H1 (cell line): Measurements from ENCODE around the gene CIRBP. TPM values are rescaled to one million over a fixed set of nuclear protein-coding genes. Genes with fewer than 3 reads are reported as not detected.

ENCODE experiments used
- CTCF ChIA-PET: fragments of 300-600 bp; sonication (Branson Sonifier 250); formaldehyde crosslinking; loops from one replicate; lab custom pipeline; 2021; ENCODE audit not compliant: partially characterized antibody; lab: Charles Lee
- POLR2A ChIA-PET: fragments of 300-600 bp; sonication (Branson Sonifier 250); formaldehyde crosslinking; loops from one replicate; lab custom pipeline; 2021; ENCODE audit warnings: inconsistent platforms; ENCODE audit not compliant: partially characterized antibody; lab: Charles Lee
- DNase-seq, 2 experiments: peaks; one replicate each; pipeline versions ENCODE4 v3.0.0 to v3.0.0-alpha.2; 2010 to 2022; ENCODE audit warnings: low spot score in 2 of 2, low read depth in 1 of 2, mixed read lengths in 1 of 2
- FAIRE-seq: peaks from 2 replicates; lab custom pipeline; 2011; peaks lifted over from hg19 to GRCh38; lab: Jason Lieb, UNC
- H2AFZ ChIP-seq: 2 replicates; pipeline ENCODE4 v1.8.1; 2012; ENCODE audit warnings: low read length, inconsistent platforms
- H2AK5ac ChIP-seq: 2 replicates; pipeline ENCODE4 v1.6.1; 2013; ENCODE audit warnings: low read depth, low read length
- H2BK120ac ChIP-seq: replicated peaks from 2 replicates; pipeline ENCODE3; 2013; ENCODE audit warnings: low read depth, low read length, inconsistent platforms
- H2BK12ac ChIP-seq: 2 replicates; pipeline ENCODE4 v1.6.1; 2013; ENCODE audit warnings: low read depth, low read length
- H2BK15ac ChIP-seq: 2 replicates; pipeline ENCODE4 v1.6.1; 2013; ENCODE audit warnings: low read length
- H2BK20ac ChIP-seq: 2 replicates; pipeline ENCODE4 v1.6.1; 2013; ENCODE audit warnings: low read length
- H2BK5ac ChIP-seq: 2 replicates; pipeline ENCODE4 v1.6.1; 2013; ENCODE audit warnings: low read depth, low read length
- H3K14ac ChIP-seq: 2 replicates; pipeline ENCODE4 v1.6.1; 2013; ENCODE audit warnings: inconsistent platforms; ENCODE audit not compliant: insufficient read length
- H3K18ac ChIP-seq: 2 replicates; pipeline ENCODE4 v1.6.1; 2013; ENCODE audit warnings: low read length; ENCODE audit errors: extremely low read depth
- H3K23ac ChIP-seq: 2 replicates; pipeline ENCODE4 v1.6.1; 2013; ENCODE audit warnings: inconsistent platforms; ENCODE audit not compliant: insufficient read length
- H3K23me2 ChIP-seq: 2 replicates; pipeline ENCODE4 v1.6.1; 2013; ENCODE audit warnings: low read depth, low read length
- H3K27ac ChIP-seq: 2 replicates; pipeline ENCODE4 v1.6.1; 2011; ENCODE audit warnings: low read depth, low read length, inconsistent platforms
- H3K27me3 ChIP-seq, 4 experiments: replicated peaks in 1 of 4; 1 replicate in 1 of 4; 2 replicates in 3 of 4; pipeline versions ENCODE4 v1.6.1 to v1.8.1; 2011 to 2013; ENCODE audit warnings: low read length in 3 of 4, mild to moderate bottlenecking in 3 of 4, inconsistent platforms in 2 of 4, mixed read lengths in 2 of 4, moderate library complexity in 1 of 4; ENCODE audit not compliant: control insufficient read depth in 3 of 4, insufficient read depth in 3 of 4; ENCODE audit errors: extremely low read depth in 1 of 4
- H3K36me3 ChIP-seq, 4 experiments: 2 replicates each; pipeline versions ENCODE4 v1.6.1 to v1.8.1; 2011 to 2013; ENCODE audit warnings: mild to moderate bottlenecking in 4 of 4, low read length in 3 of 4, moderate library complexity in 2 of 4, control low read depth in 1 of 4, inconsistent platforms in 1 of 4; ENCODE audit not compliant: insufficient read depth in 4 of 4, control insufficient read depth in 2 of 4
- H3K4ac ChIP-seq: replicated peaks from 2 replicates; pipeline ENCODE3; 2013; ENCODE audit warnings: low read length, low read depth, mixed read lengths, inconsistent platforms; ENCODE audit not compliant: insufficient read length
- H3K4me1 ChIP-seq, 4 experiments: replicated peaks in 1 of 4; 1 replicate in 1 of 4; 2 replicates in 3 of 4; pipeline versions ENCODE4 v1.6.1 to v1.8.1; 2011 to 2013; ENCODE audit warnings: low read length in 3 of 4, inconsistent platforms in 2 of 4, mixed read lengths in 1 of 4; ENCODE audit not compliant: insufficient read depth in 4 of 4, control insufficient read depth in 3 of 4
- H3K4me2 ChIP-seq, 2 experiments: 2 replicates each; pipeline versions ENCODE4 v1.6.1 to v1.8.1; 2011 to 2013; ENCODE audit warnings: low read depth in 2 of 2, low read length in 2 of 2, control low read depth in 1 of 2, inconsistent platforms in 1 of 2, mild to moderate bottlenecking in 1 of 2; ENCODE audit not compliant: insufficient read depth in 1 of 2
- H3K4me3 ChIP-seq, 4 experiments: fragments of 200-600, 300-600 bp in 1 of 4; sonication (generic), shearing (Covaris generic), sonication (Bioruptor Twin) in 1 of 4; 2 replicates each; pipeline versions ENCODE4 v1.5.1 to v1.8.1; 2011 to 2016; ENCODE audit warnings: low read length in 4 of 4, low read depth in 3 of 4, control low read depth in 2 of 4, inconsistent platforms in 2 of 4, mild to moderate bottlenecking in 2 of 4, mixed read lengths in 1 of 4, moderate library complexity in 1 of 4; ENCODE audit not compliant: insufficient read depth in 2 of 4; ENCODE audit errors: extremely low read depth in 1 of 4
- H3K56ac ChIP-seq: replicated peaks from 2 replicates; pipeline ENCODE3; 2013; ENCODE audit warnings: low read depth, mild to moderate bottlenecking, mixed read lengths, low read length, inconsistent platforms; ENCODE audit not compliant: insufficient read length
- H3K79me1 ChIP-seq: 2 replicates; pipeline ENCODE4 v1.6.1; 2013; ENCODE audit warnings: low read depth, low read length, control low read depth
- H3K79me2 ChIP-seq, 2 experiments: 2 replicates each; pipeline versions ENCODE4 v1.6.1 to v1.8.1; 2012 to 2013; ENCODE audit warnings: low read length in 2 of 2, mild to moderate bottlenecking in 2 of 2, inconsistent platforms in 1 of 2; ENCODE audit not compliant: insufficient read depth in 2 of 2, control insufficient read depth in 1 of 2
- H3K9ac ChIP-seq, 4 experiments: replicated peaks in 1 of 4; 1 replicate in 1 of 4; 2 replicates in 3 of 4; pipeline versions ENCODE4 v1.6.1 to v1.8.1; 2011 to 2013; ENCODE audit warnings: low read depth in 3 of 4, low read length in 3 of 4, control low read depth in 2 of 4, mild to moderate bottlenecking in 2 of 4, moderate library complexity in 2 of 4, inconsistent platforms in 1 of 4; ENCODE audit errors: extremely low read depth in 1 of 4
- H3K9me3 ChIP-seq, 2 experiments: 2 replicates each; pipeline versions ENCODE4 v1.6.1 to v1.8.1; 2012 to 2013; ENCODE audit warnings: mild to moderate bottlenecking in 2 of 2, moderate library complexity in 2 of 2, control low read depth in 1 of 2, inconsistent platforms in 1 of 2, low read depth in 1 of 2, low read length in 1 of 2, mixed read lengths in 1 of 2; ENCODE audit not compliant: insufficient read depth in 2 of 2
- H4K20me1 ChIP-seq, 2 experiments: replicated peaks in 1 of 2; 2 replicates each; pipeline versions ENCODE3 to v1.8.1; 2011 to 2013; ENCODE audit warnings: inconsistent platforms in 2 of 2, low read length in 2 of 2, mild to moderate bottlenecking in 1 of 2; ENCODE audit not compliant: insufficient read depth in 2 of 2, control insufficient read depth in 1 of 2
- H4K5ac ChIP-seq: 2 replicates; pipeline ENCODE4 v1.6.1; 2013; ENCODE audit warnings: low read length, low read depth, mixed read lengths, inconsistent platforms; ENCODE audit not compliant: insufficient read length
- H4K8ac ChIP-seq: 2 replicates; pipeline ENCODE4 v1.8.0; 2013; ENCODE audit warnings: mild to moderate bottlenecking, moderate library complexity, low read length, inconsistent platforms; ENCODE audit not compliant: insufficient read depth; ENCODE audit errors: extremely low read depth
- H4K91ac ChIP-seq: replicated peaks from 2 replicates; pipeline ENCODE3; 2013; ENCODE audit warnings: low read length, mixed read lengths, inconsistent platforms; ENCODE audit not compliant: insufficient read length
- CBX5 ChIP-seq: fragments of 300-800, 300-1000 bp; sonication (generic); IDR thresholded peaks from 2 replicates; pipeline ENCODE4 v1.7.1; 2016; ENCODE audit warnings: antibody characterized with exemption, low read length, low read depth
- CREB1 ChIP-seq: IDR thresholded peaks from 2 replicates; pipeline ENCODE4 v1.6.1; 2012; ENCODE audit warnings: inconsistent platforms
- EGR1 ChIP-seq: IDR thresholded peaks from 2 replicates; pipeline ENCODE4 v1.6.1; 2011; ENCODE audit warnings: low read depth, low read length, borderline replicate concordance
- FOSL1 ChIP-seq: IDR thresholded peaks from 2 replicates; pipeline ENCODE4 v1.6.1; 2011; ENCODE audit warnings: mild to moderate bottlenecking, low read depth, low read length, moderate library complexity; ENCODE audit not compliant: insufficient read depth
- GABPA ChIP-seq: IDR thresholded peaks from 2 replicates; pipeline ENCODE4 v1.6.1; 2011; ENCODE audit warnings: mild to moderate bottlenecking, low read length, moderate library complexity, borderline replicate concordance; ENCODE audit not compliant: insufficient read depth
- JUND ChIP-seq: IDR thresholded peaks from 2 replicates; pipeline ENCODE4 v1.6.1; 2011; ENCODE audit warnings: mild to moderate bottlenecking, improper control_type of control experiment, low read length
- POLR2A ChIP-seq, 2 experiments: IDR thresholded peaks; 1 replicate in 1 of 2; 2 replicates in 1 of 2; pipeline ENCODE4 v1.6.1; 2011; ENCODE audit warnings: low read depth in 2 of 2, low read length in 2 of 2, mild to moderate bottlenecking in 2 of 2; ENCODE audit errors: control extremely low read depth in 1 of 2
- RAD21 ChIP-seq, 2 experiments: IDR thresholded peaks in 1 of 2; conservative IDR thresholded peaks in 1 of 2; 2 replicates each; pipeline ENCODE4 v1.6.1; 2011; ENCODE audit warnings: low read depth in 2 of 2, low read length in 2 of 2, improper control_type of control experiment in 1 of 2, inconsistent platforms in 1 of 2, mild to moderate bottlenecking in 1 of 2, moderate library complexity in 1 of 2
- RBBP5 ChIP-seq: IDR thresholded peaks from 2 replicates; pipeline ENCODE4 v1.7.1; 2012; ENCODE audit warnings: low read depth, mild to moderate bottlenecking, inconsistent platforms, low read length, moderate library complexity, borderline replicate concordance
- RFX5 ChIP-seq: IDR thresholded peaks from 2 replicates; pipeline ENCODE4 v1.6.1; 2011; ENCODE audit warnings: low read depth, low read length, improper control_type of control experiment, borderline replicate concordance
- SRF ChIP-seq: IDR thresholded peaks from 2 replicates; pipeline ENCODE4 v1.6.1; 2011; ENCODE audit warnings: mild to moderate bottlenecking, low read depth, low read length, moderate library complexity
- SUZ12 ChIP-seq: fragments of 200-600 bp; sonication (generic); IDR thresholded peaks from 2 replicates; pipeline ENCODE4 v1.6.1; 2012; ENCODE audit warnings: mild to moderate bottlenecking, inconsistent platforms, low read length, moderate library complexity, mixed read lengths
- WGBS, 2 experiments: shearing (Covaris generic) in 1 of 2; methylation state at CpG; one replicate each; pipeline versions ENCODE4 v1.1.6 to v1.1.7; 2013 to 2015; ENCODE audit warnings: low lambda C conversion rate in 2 of 2, mixed read lengths in 2 of 2, inconsistent platforms in 1 of 2, low coverage in 1 of 2, missing lambda C conversion rate in 1 of 2; ENCODE audit not compliant: insufficient replicate concordance in 2 of 2, insufficient coverage in 1 of 2, insufficient read length in 1 of 2; ENCODE audit errors: extremely low coverage in 1 of 2, missing lambda C conversion rate in 1 of 2; 5-methylcytosine and 5-hydroxymethylcytosine counted together
- polyA plus RNA-seq, 7 experiments: library from polyadenylated mRNA; depleted of rRNA in 3 of 7; stranded (reverse) in 5 of 7; unstranded in 2 of 7; fragments of >200 nt in 5 of 7; fragments of 200-250 nt in 2 of 7; gene quantifications; 1 replicate in 5 of 7; 2 replicates in 1 of 7; 4 replicates in 1 of 7; pipeline versions ENCODE4 v1.2.1 to v1.2.3, GENCODE V29; 2011 to 2013; ENCODE audit warnings: missing spikeins in 2 of 7, mixed read lengths in 2 of 7
- total RNA-seq: library from RNA; stranded (reverse); fragmentation: NEBNext Ultra II Directional; extraction: Animal tissue kit (Norgen Biotek cat#: 25700); gene quantifications from 2 replicates; pipeline ENCODE4 v1.2.1, GENCODE V29; 2021

CIRBP gene
- total and polyA plus RNA-seq, 2 of the 8 experiments (the other 6 are each of a cell fraction or from before 2014, with no cell fraction given) = 175 to 199 TPM

GRCh38 chr19:1226522-1227303 is 42.4 kb upstream of the CIRBP start:
- no peak overlapping the region for H3K9ac ChIP-seq
- peaks cover 0 to 73% (median 2%) of the 10 kb centered on the region in 4 experiments; a peak in 4 of 8 replicates for H3K36me3 ChIP-seq
- 96% methylated on average over 40 of the region's 50 CpGs; no CpG with 5 or more reads in 1 of the 2 experiments for WGBS, 2 experiments
- H3K4me1 ChIP-seq = peaks cover 0 to 2% (median 0%) of the 10 kb centered on the region in 4 experiments; a peak in 3 of 7 replicates
- CTCF ChIA-PET = interaction anchor here (1.1 to 2.0 kb wide), 6 partner anchors 9 to 125 kb away, joined by 3 to 14 read pairs (median 6); partner anchors contain the start of gene CBARP
- H3K18ac ChIP-seq = no peak overlapping the region
- H3K14ac ChIP-seq = no peak overlapping the region
- no peak overlapping the region for H4K91ac ChIP-seq
- H4K5ac ChIP-seq = no peak overlapping the region
- no peak overlapping the region for H3K4me2 ChIP-seq
- DNase-seq (peak in 1 of 2 experiments; percentile 64), FAIRE-seq (no peak)
- no peak overlapping the region for H2BK20ac ChIP-seq
- no peak overlapping the region for H2AFZ ChIP-seq
- no peaks in the 10 kb centered on the region for H3K23me2 ChIP-seq
- no peak overlapping the region for H3K56ac ChIP-seq
- no peaks in the 10 kb centered on the region for H3K79me2 ChIP-seq
- peaks cover 8 to 13% of the 10 kb centered on the region in 2 experiments for H4K20me1 ChIP-seq
- H4K8ac ChIP-seq = peak overlapping the region; percentile 35
- no peak overlapping the region for H2BK15ac ChIP-seq
- no peak overlapping the region for H3K4me3 ChIP-seq
- H3K9me3 ChIP-seq = no peaks in the 10 kb centered on the region
- no peaks in the 10 kb centered on the region for H3K27me3 ChIP-seq
- POLR2A ChIA-PET = interaction anchor here (1.1 to 2.4 kb wide), 13 partner anchors 9 to 230 kb away, joined by 3 to 9 read pairs (median 4); partner anchors contain the start of genes ATP5F1D, CBARP, CIRBP and GPX4
- no peak overlapping the region for H2AK5ac ChIP-seq
- H3K23ac ChIP-seq = no peak overlapping the region
- H3K27ac ChIP-seq = no peak overlapping the region; the same call in 1 of the 2 replicates
- H3K4ac ChIP-seq = no peak overlapping the region
- no peak overlapping the region for H2BK120ac ChIP-seq
- no peak overlapping the region for H2BK5ac ChIP-seq
- H3K79me1 ChIP-seq = no peaks in the 10 kb centered on the region; the same call in 1 of the 2 replicates
- no peak overlapping the region for H2BK12ac ChIP-seq
- TF ChIP-seq RAD21 (IDR thresholded peaks at IDR 0.05 in 1 of 2, conservative IDR thresholded peaks at IDR 0.05 in 1 of 2; ENCODE audit: low read depth in 2 of 2, low read length in 2 of 2) (no peak), EGR1 (peak; percentile 96), SRF (no peak), JUND (no peak), CBX5 (no peak), FOSL1 (peak; percentile 80; the same call in 1 of the 2 replicates), CREB1 (no peak), POLR2A (IDR thresholded peaks at IDR 0.05; ENCODE audit: control extremely low read depth in 1 of 2, low read depth in 2 of 2, low read length in 2 of 2) (peak in 1 of 2 experiments; percentile 41; a peak in 1 of 3 replicates), SUZ12 (no peak), GABPA (no peak), RFX5 (no peak), RBBP5 (no peak)
